CD14-positive monocyte (primary cell): ENCODE measurements around the gene PPP1R13B. TPM values are rescaled to one million over a fixed set of nuclear protein-coding genes. Genes with fewer than 3 reads are reported as not detected.

Experiments used
- DNase-seq, 3 donors: peaks; one replicate each; pipeline ENCODE4 v3.0.0-alpha.2; 2011 to 2022
- H2AFZ ChIP-seq: 2 replicates; pipeline ENCODE4 v1.6.0; 2012; ENCODE audit warnings: mild to moderate bottlenecking, low read depth, low read length, inconsistent platforms; ENCODE audit not compliant: insufficient read depth, poor library complexity, severe bottlenecking
- H3K27ac ChIP-seq, 2 donors: 1 replicate in 1 of 2; 2 replicates in 1 of 2; pipeline ENCODE4 v1.5.1; 2012 to 2013; ENCODE audit warnings: low read length in 2 of 2, control low read depth in 1 of 2, inconsistent platforms in 1 of 2, low read depth in 1 of 2, mild to moderate bottlenecking in 1 of 2
- H3K27me3 ChIP-seq, 2 donors: one replicate each; pipeline versions ENCODE4 v1.6.0 to v1.6.1; 2011 to 2013; ENCODE audit warnings: low read length in 2 of 2; ENCODE audit not compliant: control insufficient read depth in 2 of 2, insufficient read depth in 2 of 2
- H3K36me3 ChIP-seq, 2 donors: replicated peaks in 1 of 2; 1 replicate in 1 of 2; 2 replicates in 1 of 2; pipeline versions ENCODE4 v1.5.1 to v1.6.1; 2012 to 2013; ENCODE audit warnings: low read length in 2 of 2, control low read depth in 1 of 2, inconsistent platforms in 1 of 2, mild to moderate bottlenecking in 1 of 2; ENCODE audit not compliant: insufficient read depth in 2 of 2, control insufficient read depth in 1 of 2
- H3K4me1 ChIP-seq, 2 donors: 1 replicate in 1 of 2; 2 replicates in 1 of 2; pipeline versions ENCODE4 v1.5.1 to v1.6.1; 2012 to 2013; ENCODE audit warnings: low read length in 2 of 2, control low read depth in 1 of 2, inconsistent platforms in 1 of 2, mild to moderate bottlenecking in 1 of 2, moderate library complexity in 1 of 2; ENCODE audit not compliant: insufficient read depth in 2 of 2, control insufficient read depth in 1 of 2
- H3K4me2 ChIP-seq: replicated peaks from 2 replicates; pipeline ENCODE3; 2012; ENCODE audit warnings: low read length, moderate library complexity, mild to moderate bottlenecking; ENCODE audit not compliant: poor library complexity, severe bottlenecking; ENCODE audit errors: extremely low read depth
- H3K4me3 ChIP-seq, 3 experiments: fragments of 200-600 bp in 1 of 3; sonication (generic) in 1 of 3; replicated peaks in 1 of 3; 1 replicate in 2 of 3; 2 replicates in 1 of 3; pipeline ENCODE4 v1.5.1; 2011 to 2013; ENCODE audit warnings: low read length in 3 of 3, mild to moderate bottlenecking in 3 of 3, control low read depth in 2 of 3, low read depth in 2 of 3, inconsistent platforms in 1 of 3, moderate library complexity in 1 of 3
- H3K79me2 ChIP-seq: 2 replicates; pipeline ENCODE4 v1.6.0; 2012; ENCODE audit warnings: mild to moderate bottlenecking, control low read depth, inconsistent platforms, low read length, moderate library complexity; ENCODE audit not compliant: insufficient read depth
- H3K9ac ChIP-seq: 2 replicates; pipeline ENCODE4 v1.6.0; 2017; ENCODE audit warnings: low read length, mild to moderate bottlenecking; ENCODE audit not compliant: insufficient read depth, poor library complexity, severe bottlenecking
- H3K9me3 ChIP-seq, 2 donors: replicated peaks in 1 of 2; 1 replicate in 1 of 2; 2 replicates in 1 of 2; pipeline versions ENCODE4 v1.5.1 to v1.6.1; 2012 to 2013; ENCODE audit warnings: low read length in 2 of 2, control low read depth in 1 of 2; ENCODE audit not compliant: control insufficient read depth in 1 of 2, insufficient read depth in 1 of 2
- H4K20me1 ChIP-seq: 2 replicates; pipeline ENCODE4 v1.6.0; 2012; ENCODE audit warnings: mild to moderate bottlenecking, low read length, control low read depth, moderate library complexity; ENCODE audit not compliant: insufficient read depth
- H3K27ac Mint-ChIP-seq, 7 donors: one replicate each; pipeline ENCODE4 v1.8.0; 2020; ENCODE audit warnings: mild to moderate bottlenecking in 7 of 7, mixed read lengths in 7 of 7, moderate library complexity in 6 of 7, inconsistent platforms in 2 of 7
- H3K27me3 Mint-ChIP-seq, 3 donors: one replicate each; pipeline ENCODE4 v1.8.0; 2021 to 2022; ENCODE audit warnings: low read depth in 3 of 3, mild to moderate bottlenecking in 3 of 3, mixed read lengths in 3 of 3, moderate library complexity in 3 of 3, inconsistent platforms in 1 of 3
- H3K36me3 Mint-ChIP-seq, 2 donors: one replicate each; pipeline ENCODE4 v1.8.0; 2020; ENCODE audit warnings: mixed read lengths in 2 of 2, inconsistent platforms in 1 of 2, mild to moderate bottlenecking in 1 of 2
- H3K4me1 Mint-ChIP-seq: one replicate; pipeline ENCODE4 v1.8.0; 2020; ENCODE audit warnings: mild to moderate bottlenecking, mixed read lengths
- H3K4me3 Mint-ChIP-seq, 2 donors: one replicate each; pipeline ENCODE4 v1.8.0; 2020; ENCODE audit warnings: mild to moderate bottlenecking in 2 of 2, mixed read lengths in 2 of 2, moderate library complexity in 1 of 2
- H3K9me3 Mint-ChIP-seq, 7 donors: one replicate each; pipeline ENCODE4 v1.8.0; 2020 to 2022; ENCODE audit warnings: mixed read lengths in 7 of 7, mild to moderate bottlenecking in 6 of 7, moderate library complexity in 6 of 7, inconsistent platforms in 2 of 7
- WGBS: methylation state at CpG from one replicate; pipeline ENCODE4 v1.1.5; 2013; ENCODE audit warnings: missing lambda C conversion rate; ENCODE audit not compliant: insufficient coverage; 5-methylcytosine and 5-hydroxymethylcytosine counted together
- intact Hi-C, 2 donors: fragments of 100-400 bp; cut with micrococcal nuclease; formaldehyde crosslinking; loops; one replicate each; pipeline versions ENCODE4 v1.15.0 to v1.15.1; 2023
- polyA plus RNA-seq, 3 donors: library from polyadenylated mRNA; depleted of rRNA in 1 of 3; unstranded in 2 of 3; stranded (reverse) in 1 of 3; fragments of 300-500 nt in 2 of 3; fragments of >200 nt in 1 of 3; fragmentation: Illumina TruSeq in 2 of 3; gene quantifications; 1 replicate in 2 of 3; 2 replicates in 1 of 3; pipeline ENCODE4 v1.2.3, GENCODE V29; 2012 to 2021
- TF ChIP-seq, protein P1 (sequence below): fragments of 200-600 bp; IDR thresholded peaks from one replicate; pipeline ENCODE4 v1.8.0; 2022; ENCODE audit warnings: antibody characterized with exemption, mild to moderate bottlenecking

PPP1R13B gene
- polyA plus RNA-seq, 3 donors: 0.48 to 1.1 (median 0.99) TPM

DNA sequence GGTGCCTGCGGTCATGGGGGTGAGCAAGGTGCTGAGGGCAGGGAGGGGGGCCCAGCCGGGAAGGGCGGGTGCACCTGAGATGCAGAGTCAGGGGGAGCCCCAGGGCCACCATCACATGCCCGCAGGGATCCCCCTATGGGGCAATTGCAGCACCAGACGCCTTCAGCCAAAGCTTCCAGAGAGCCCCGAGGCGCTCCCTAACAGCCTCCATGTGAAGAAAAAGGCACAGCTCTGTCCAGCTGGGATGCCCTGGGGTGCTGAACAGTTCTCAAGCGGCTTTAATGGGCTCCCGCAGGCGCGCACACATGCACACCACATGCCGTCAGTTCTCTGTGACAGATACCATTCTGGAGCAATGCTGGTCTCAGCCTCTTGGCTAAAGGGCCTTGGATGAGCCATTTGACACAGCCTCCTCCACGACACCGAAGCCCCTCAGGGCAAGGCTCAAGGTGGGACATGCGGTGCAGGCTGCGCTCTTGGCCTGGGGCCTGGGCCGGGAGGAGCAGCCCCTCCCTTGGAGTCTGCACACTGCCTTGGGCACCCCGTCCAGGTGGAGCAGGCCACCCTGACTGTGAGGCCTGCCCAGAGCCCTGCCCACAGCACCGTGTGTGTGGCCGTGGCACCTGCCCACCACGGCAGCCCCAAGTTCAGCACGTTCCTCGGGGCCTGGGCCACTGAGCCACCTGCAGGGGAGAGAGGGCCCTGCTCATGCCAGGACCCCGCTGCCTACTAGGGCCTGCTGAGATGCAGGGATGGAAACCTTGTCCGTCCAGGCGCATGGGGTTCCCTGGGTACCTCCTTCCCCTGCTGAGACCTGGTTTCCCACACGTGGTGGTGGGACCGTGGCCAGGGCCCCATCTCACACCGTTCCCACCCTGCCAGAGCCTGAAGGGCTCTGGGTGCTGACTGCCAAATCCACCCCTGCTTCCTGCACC lies 139.8 kb downstream of the PPP1R13B start:
- Mint-ChIP-seq H3K9me3 (no peaks in the 10 kb centered on the region), H3K36me3 (peaks cover 25 to 45% of the 10 kb centered on the region in 2 donors), H3K4me1 (peaks cover 23% of the 10 kb centered on the region), H3K27ac (peak overlapping the region in 1 of 7 donors; percentile 42), H3K27me3 (peaks cover 0 to 3% (median 2%) of the 10 kb centered on the region in 3 donors), H3K4me3 (no peak overlapping the region)
- H3K27ac ChIP-seq: no peak overlapping the region
- TF ChIP-seq, protein P1, sequence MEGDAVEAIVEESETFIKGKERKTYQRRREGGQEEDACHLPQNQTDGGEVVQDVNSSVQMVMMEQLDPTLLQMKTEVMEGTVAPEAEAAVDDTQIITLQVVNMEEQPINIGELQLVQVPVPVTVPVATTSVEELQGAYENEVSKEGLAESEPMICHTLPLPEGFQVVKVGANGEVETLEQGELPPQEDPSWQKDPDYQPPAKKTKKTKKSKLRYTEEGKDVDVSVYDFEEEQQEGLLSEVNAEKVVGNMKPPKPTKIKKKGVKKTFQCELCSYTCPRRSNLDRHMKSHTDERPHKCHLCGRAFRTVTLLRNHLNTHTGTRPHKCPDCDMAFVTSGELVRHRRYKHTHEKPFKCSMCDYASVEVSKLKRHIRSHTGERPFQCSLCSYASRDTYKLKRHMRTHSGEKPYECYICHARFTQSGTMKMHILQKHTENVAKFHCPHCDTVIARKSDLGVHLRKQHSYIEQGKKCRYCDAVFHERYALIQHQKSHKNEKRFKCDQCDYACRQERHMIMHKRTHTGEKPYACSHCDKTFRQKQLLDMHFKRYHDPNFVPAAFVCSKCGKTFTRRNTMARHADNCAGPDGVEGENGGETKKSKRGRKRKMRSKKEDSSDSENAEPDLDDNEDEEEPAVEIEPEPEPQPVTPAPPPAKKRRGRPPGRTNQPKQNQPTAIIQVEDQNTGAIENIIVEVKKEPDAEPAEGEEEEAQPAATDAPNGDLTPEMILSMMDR: no peak
- no peak for DNase-seq
- no peak overlapping the region for H2AFZ ChIP-seq
- H3K9me3 ChIP-seq: no peaks in the 10 kb centered on the region
- H4K20me1 ChIP-seq: peaks cover 8% of the 10 kb centered on the region
- intact Hi-C loops: no loop called here
- no peak overlapping the region for H3K9ac ChIP-seq
- H3K36me3 ChIP-seq: peaks cover 25 to 50% of the 10 kb centered on the region in 2 donors
- H3K79me2 ChIP-seq: no peaks in the 10 kb centered on the region
- no peak overlapping the region for H3K4me3 ChIP-seq
- 93% methylated on average over 29 of the region's 29 CpGs for WGBS
- peaks cover 5 to 9% of the 10 kb centered on the region in 2 donors for H3K4me1 ChIP-seq
- no peaks in the 10 kb centered on the region for H3K27me3 ChIP-seq
- H3K4me2 ChIP-seq: no peak overlapping the region

DNA sequence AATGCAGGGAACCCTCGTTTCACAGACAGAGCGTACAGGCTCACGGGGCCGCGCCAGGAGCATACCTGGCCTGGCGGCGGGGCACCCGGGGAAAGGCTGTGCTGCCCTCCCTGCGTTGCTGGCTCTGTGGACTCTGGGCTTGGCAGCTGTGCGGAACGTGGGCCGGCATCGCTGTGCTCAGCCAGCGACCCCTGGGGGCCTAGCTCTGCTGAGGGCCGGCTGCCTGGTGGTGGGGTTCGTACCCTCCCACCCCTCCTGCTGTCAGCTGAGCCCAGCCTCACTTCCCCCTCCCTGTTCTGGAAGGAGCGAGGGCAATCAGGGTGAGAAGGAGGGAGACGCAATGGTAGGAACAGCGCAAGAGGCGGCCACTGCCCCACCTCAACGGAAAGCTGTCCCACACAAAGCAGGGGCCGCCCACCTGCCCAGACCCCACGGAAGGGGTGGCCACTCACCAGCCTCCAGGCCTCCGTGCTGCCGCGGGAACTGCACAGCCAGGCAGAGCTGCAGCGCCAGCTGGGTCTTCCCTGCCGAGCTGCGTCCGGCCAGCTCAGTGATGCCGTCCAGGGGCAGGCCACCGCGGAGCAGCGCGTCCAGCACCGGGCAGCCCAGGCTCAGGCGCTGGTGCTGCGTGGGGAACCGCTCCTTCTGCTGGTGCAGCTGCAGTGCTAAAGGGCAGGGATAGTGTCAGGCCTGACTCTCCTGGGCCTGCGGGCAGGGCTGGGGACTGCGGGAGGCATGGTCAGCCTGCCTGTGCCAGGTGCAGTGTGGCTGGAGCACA lies 140.6 kb downstream of the PPP1R13B start:
- DNase-seq: no peak
- Mint-ChIP-seq H3K27me3 (peaks cover 0 to 4% (median 3%) of the 10 kb centered on the region in 3 donors), H3K4me3 (no peak overlapping the region), H3K27ac (no peak overlapping the region), H3K4me1 (peaks cover 26% of the 10 kb centered on the region), H3K9me3 (no peaks in the 10 kb centered on the region), H3K36me3 (peaks cover 30 to 53% of the 10 kb centered on the region in 2 donors)
- H2AFZ ChIP-seq: no peak overlapping the region
- H3K4me2 ChIP-seq: no peak overlapping the region
- peaks cover 28 to 59% of the 10 kb centered on the region in 2 donors for H3K36me3 ChIP-seq
- WGBS: 97% methylated on average over 37 of the region's 41 CpGs
- peaks cover 8% of the 10 kb centered on the region for H4K20me1 ChIP-seq
- H3K4me3 ChIP-seq: no peak overlapping the region
- H3K4me1 ChIP-seq: peaks cover 5 to 9% of the 10 kb centered on the region in 2 donors
- no peaks in the 10 kb centered on the region for H3K27me3 ChIP-seq
- no peaks in the 10 kb centered on the region for H3K9me3 ChIP-seq
- H3K27ac ChIP-seq: no peak overlapping the region
- TF ChIP-seq, protein P1: no peak
- H3K9ac ChIP-seq: no peak overlapping the region
- intact Hi-C loops: no loop called here
- no peaks in the 10 kb centered on the region for H3K79me2 ChIP-seq
